Upper lobe of left lung (tissue), 4 donors: ENCODE measurements around the gene SIRT4.

Experiments used
- EP300 ChIP-seq, 4 donors: sonication (generic); formaldehyde crosslinking; IDR thresholded peaks; one replicate each; pipeline ENCODE4 v1.5.1; 2017; ENCODE audit warnings: antibody characterized with exemption in 4 of 4, control low read depth in 2 of 4
- POLR2A ChIP-seq, 4 donors: fragments of 450-650 bp; IDR thresholded peaks; one replicate each; pipeline ENCODE4 v1.5.1; 2016 to 2017; ENCODE audit warnings: antibody characterized with exemption in 4 of 4, mild to moderate bottlenecking in 2 of 4
- TF ChIP-seq, protein P1 (sequence below), 6 experiments: fragments of 450-650 bp in 4 of 6; fragments of 200-600 bp in 2 of 6; sonication (generic) in 2 of 6; IDR thresholded peaks; one replicate each; pipeline ENCODE4 v1.5.1; 2016 to 2019; ENCODE audit warnings: antibody characterized with exemption in 6 of 6

DNA sequence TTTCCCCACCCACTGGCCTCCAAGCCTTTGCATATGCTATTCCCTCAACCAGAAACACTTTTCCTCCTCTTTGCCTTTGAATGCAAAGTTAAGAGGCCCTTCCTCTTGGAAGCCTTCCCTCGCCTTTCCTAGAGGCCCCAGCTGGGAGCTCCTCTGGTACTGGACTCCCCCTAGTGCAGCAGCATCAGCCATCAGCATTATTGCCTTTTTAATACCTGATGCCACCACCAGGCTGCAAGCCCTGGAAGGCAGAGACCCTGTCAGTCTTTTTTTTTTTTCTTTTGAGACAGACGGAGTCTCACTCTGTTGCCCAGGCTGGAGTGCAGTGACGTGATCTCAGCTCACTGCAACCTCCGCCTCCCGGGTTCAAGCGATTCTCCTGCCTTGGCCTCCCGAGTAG, 44.6 kb downstream of the SIRT4 start:
- TF ChIP-seq, protein P1, sequence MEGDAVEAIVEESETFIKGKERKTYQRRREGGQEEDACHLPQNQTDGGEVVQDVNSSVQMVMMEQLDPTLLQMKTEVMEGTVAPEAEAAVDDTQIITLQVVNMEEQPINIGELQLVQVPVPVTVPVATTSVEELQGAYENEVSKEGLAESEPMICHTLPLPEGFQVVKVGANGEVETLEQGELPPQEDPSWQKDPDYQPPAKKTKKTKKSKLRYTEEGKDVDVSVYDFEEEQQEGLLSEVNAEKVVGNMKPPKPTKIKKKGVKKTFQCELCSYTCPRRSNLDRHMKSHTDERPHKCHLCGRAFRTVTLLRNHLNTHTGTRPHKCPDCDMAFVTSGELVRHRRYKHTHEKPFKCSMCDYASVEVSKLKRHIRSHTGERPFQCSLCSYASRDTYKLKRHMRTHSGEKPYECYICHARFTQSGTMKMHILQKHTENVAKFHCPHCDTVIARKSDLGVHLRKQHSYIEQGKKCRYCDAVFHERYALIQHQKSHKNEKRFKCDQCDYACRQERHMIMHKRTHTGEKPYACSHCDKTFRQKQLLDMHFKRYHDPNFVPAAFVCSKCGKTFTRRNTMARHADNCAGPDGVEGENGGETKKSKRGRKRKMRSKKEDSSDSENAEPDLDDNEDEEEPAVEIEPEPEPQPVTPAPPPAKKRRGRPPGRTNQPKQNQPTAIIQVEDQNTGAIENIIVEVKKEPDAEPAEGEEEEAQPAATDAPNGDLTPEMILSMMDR (IDR thresholded peaks at IDR 0.05), result peak in 1 of 6 experiments; percentile 11
- TF ChIP-seq POLR2A (IDR thresholded peaks at IDR 0.05), result no peak
- no peak for TF ChIP-seq EP300 (IDR thresholded peaks at IDR 0.05)
